ENCODE measurements around the gene PYGM. TPM values are rescaled to one million over a fixed set of nuclear protein-coding genes. Genes with fewer than 3 reads are reported as not detected.
A peak's percentile ranks its signal among the peaks of the same experiment; 100 is the strongest.

Gene PYGM
- total and polyA plus RNA-seq, 2 experiments from 2014 or later: 1.5 to 3.9 TPM

DNA sequence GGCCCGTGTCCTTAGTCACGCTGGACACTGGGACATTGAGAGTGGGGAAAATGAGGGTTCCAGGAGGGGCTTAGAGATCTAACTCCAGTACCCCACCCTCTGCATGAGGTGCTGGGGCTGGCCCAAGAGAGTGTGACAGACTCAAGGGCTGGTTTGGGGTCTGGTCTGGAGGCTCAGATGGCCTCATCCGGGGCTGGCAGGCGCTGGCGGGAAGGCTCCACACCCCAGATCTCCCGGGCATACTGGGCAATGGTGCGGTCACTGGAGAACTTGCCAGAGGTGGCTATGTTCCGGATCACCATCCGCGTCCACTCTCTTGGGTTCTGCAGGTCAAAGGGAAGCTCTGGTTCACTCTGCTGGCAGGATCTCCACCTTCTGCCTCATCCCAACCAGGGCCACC lies 13.3 kb downstream of the PYGM start (continued):
- TF ChIP-seq, protein P1, sequence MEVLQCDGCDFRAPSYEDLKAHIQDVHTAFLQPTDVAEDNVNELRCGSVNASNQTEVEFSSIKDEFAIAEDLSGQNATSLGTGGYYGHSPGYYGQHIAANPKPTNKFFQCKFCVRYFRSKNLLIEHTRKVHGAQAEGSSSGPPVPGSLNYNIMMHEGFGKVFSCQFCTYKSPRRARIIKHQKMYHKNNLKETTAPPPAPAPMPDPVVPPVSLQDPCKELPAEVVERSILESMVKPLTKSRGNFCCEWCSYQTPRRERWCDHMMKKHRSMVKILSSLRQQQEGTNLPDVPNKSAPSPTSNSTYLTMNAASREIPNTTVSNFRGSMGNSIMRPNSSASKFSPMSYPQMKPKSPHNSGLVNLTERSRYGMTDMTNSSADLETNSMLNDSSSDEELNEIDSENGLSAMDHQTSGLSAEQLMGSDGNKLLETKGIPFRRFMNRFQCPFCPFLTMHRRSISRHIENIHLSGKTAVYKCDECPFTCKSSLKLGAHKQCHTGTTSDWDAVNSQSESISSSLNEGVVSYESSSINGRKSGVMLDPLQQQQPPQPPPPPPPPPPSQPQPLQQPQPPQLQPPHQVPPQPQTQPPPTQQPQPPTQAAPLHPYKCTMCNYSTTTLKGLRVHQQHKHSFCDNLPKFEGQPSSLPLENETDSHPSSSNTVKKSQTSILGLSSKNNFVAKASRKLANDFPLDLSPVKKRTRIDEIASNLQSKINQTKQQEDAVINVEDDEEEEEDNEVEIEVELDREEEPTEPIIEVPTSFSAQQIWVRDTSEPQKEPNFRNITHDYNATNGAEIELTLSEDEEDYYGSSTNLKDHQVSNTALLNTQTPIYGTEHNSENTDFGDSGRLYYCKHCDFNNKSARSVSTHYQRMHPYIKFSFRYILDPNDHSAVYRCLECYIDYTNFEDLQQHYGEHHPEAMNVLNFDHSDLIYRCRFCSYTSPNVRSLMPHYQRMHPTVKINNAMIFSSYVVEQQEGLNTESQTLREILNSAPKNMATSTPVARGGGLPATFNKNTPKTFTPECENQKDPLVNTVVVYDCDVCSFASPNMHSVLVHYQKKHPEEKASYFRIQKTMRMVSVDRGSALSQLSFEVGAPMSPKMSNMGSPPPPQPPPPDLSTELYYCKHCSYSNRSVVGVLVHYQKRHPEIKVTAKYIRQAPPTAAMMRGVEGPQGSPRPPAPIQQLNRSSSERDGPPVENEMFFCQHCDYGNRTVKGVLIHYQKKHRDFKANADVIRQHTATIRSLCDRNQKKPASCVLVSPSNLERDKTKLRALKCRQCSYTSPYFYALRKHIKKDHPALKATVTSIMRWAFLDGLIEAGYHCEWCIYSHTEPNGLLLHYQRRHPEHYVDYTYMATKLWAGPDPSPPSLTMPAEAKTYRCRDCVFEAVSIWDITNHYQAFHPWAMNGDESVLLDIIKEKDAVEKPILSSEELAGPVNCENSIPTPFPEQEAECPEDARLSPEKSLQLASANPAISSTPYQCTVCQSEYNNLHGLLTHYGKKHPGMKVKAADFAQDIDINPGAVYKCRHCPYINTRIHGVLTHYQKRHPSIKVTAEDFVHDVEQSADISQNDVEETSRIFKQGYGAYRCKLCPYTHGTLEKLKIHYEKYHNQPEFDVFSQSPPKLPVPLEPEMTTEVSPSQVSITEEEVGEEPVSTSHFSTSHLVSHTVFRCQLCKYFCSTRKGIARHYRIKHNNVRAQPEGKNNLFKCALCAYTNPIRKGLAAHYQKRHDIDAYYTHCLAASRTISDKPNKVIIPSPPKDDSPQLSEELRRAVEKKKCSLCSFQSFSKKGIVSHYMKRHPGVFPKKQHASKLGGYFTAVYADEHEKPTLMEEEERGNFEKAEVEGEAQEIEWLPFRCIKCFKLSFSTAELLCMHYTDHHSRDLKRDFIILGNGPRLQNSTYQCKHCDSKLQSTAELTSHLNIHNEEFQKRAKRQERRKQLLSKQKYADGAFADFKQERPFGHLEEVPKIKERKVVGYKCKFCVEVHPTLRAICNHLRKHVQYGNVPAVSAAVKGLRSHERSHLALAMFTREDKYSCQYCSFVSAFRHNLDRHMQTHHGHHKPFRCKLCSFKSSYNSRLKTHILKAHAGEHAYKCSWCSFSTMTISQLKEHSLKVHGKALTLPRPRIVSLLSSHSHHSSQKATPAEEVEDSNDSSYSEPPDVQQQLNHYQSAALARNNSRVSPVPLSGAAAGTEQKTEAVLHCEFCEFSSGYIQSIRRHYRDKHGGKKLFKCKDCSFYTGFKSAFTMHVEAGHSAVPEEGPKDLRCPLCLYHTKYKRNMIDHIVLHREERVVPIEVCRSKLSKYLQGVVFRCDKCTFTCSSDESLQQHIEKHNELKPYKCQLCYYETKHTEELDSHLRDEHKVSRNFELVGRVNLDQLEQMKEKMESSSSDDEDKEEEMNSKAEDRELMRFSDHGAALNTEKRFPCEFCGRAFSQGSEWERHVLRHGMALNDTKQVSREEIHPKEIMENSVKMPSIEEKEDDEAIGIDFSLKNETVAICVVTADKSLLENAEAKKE (CRISPR knock-in tag; IDR thresholded peaks at IDR 0.05): no peak
- TF ChIP-seq POLR2AphosphoS5 (IDR thresholded peaks at IDR 0.05; ENCODE audit: low read depth) (no peak), ZNF114 (CRISPR knock-in tag; IDR thresholded peaks at IDR 0.05) (no peak)

DNA sequence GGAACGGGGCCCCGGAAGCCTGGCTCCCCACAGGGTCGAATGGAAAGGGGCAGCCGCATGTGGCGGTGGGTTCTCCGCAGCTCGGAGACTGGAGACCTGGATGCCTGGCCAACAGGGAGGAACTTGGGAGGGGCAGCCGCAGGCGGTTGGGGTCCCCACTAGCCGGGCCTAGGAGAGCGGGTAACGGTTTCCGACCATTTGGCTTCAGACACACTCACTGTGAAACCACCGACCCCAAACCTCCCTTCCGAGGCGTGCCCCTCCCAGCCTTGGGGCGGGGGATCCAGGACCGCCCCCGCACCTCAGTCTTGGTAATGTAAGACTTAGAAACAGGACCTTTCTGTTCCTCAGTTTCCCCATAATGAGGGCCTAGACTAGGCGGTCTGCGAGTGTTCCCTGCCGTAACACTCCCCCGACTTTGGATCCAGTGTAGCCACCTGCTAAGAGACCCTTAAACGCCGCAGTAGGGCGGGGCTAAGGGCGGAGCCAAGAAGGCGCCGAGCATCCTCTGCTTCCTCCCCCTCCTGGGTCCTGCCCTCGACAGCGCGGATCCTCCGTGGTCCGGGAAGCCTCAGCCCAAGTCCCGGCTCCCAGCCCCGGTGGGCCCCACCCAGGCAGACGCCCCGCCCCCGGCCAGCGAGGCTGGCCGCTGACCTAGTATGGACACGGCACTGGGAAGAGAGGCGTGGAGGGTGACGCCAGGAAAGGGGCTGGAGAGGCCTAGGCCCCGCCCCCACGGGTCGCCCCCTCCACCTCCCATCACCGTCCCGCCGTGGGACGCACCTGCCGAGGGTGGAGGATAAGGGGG lies 14.0 kb downstream of the PYGM start:
- peak overlapping the region; percentile 86 for H3K4me3 Mint-ChIP-seq
- H3K4me1 ChIP-seq (ENCODE audit: insufficient read depth): peaks cover 14% of the 10 kb centered on the region
- peak overlapping the region; percentile 92 for H2AFZ ChIP-seq
- no peak overlapping the region for H3K27ac ChIP-seq (ENCODE audit: low read depth)
- peak; percentile 90 for DNase-seq (ENCODE audit: low spot score)
- H3K36me3 Mint-ChIP-seq (ENCODE audit: low read depth): 0 out of 3 replicates have a peak, but pooled peaks cover 4% of the 10 kb centered on the region
- peak overlapping the region; percentile 81 for H3K4me3 ChIP-seq
- H3K27me3 ChIP-seq (ENCODE audit: insufficient read depth): peaks cover 34% of the 10 kb centered on the region
- peak overlapping the region; percentile 98 for H3K4me2 ChIP-seq
- no peaks in the 10 kb centered on the region; the same call in 2 of the 3 replicates for H3K9me3 Mint-ChIP-seq
- peak; percentile 55; the same call in 1 of the 2 replicates for TF ChIP-seq CREB1 (CRISPR knock-in tag; IDR thresholded peaks at IDR 0.05; ENCODE audit: low read depth)
- TF ChIP-seq POLR2AphosphoS5 (IDR thresholded peaks at IDR 0.05; ENCODE audit: low read depth): peak; percentile 51
- no peak for TF ChIP-seq ZNF331 (CRISPR knock-in tag; IDR thresholded peaks at IDR 0.05; ENCODE audit: low read depth)
- TF ChIP-seq CTCF (conservative IDR thresholded peaks at IDR 0.05; ENCODE audit: low read depth in 2 of 2): no peak
- no peak for TF ChIP-seq REST (IDR thresholded peaks at IDR 0.05; ENCODE audit: unreplicated experiment)
- no peak for TF ChIP-seq JUNB (IDR thresholded peaks at IDR 0.05; ENCODE audit: unreplicated experiment)
- TF ChIP-seq STAT1 (IDR thresholded peaks at IDR 0.05; ENCODE audit: unreplicated experiment): no peak
- no peak for TF ChIP-seq NANOG (IDR thresholded peaks at IDR 0.05; ENCODE audit: borderline replicate concordance)
- no peak for TF ChIP-seq EZH2phosphoT487 (IDR thresholded peaks at IDR 0.05; ENCODE audit: unreplicated experiment)
- TF ChIP-seq, protein P2, sequence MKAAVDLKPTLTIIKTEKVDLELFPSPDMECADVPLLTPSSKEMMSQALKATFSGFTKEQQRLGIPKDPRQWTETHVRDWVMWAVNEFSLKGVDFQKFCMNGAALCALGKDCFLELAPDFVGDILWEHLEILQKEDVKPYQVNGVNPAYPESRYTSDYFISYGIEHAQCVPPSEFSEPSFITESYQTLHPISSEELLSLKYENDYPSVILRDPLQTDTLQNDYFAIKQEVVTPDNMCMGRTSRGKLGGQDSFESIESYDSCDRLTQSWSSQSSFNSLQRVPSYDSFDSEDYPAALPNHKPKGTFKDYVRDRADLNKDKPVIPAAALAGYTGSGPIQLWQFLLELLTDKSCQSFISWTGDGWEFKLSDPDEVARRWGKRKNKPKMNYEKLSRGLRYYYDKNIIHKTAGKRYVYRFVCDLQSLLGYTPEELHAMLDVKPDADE (IDR thresholded peaks at IDR 0.05): no peak
- H4K20me1 ChIP-seq (replicated peaks; ENCODE audit: insufficient read depth): no peaks in the 10 kb centered on the region
- H3K27me3 Mint-ChIP-seq (ENCODE audit: insufficient read depth, low read depth, poor library complexity): peaks cover 28% of the 10 kb centered on the region
- no peaks in the 10 kb centered on the region for H3K36me3 ChIP-seq (ENCODE audit: insufficient read depth)
- ATAC-seq: peak; percentile 35
- H3K9me2 ChIP-seq (ENCODE audit: insufficient read depth): no peaks in the 10 kb centered on the region
- peaks cover 17% of the 10 kb centered on the region for H3F3A ChIP-seq (replicated peaks; ENCODE audit: low read depth)
- H3K79me2 ChIP-seq (replicated peaks; ENCODE audit: insufficient read depth): no peaks in the 10 kb centered on the region
- H3K27ac Mint-ChIP-seq: no peak overlapping the region
- peaks cover 20% of the 10 kb centered on the region for H3K4me1 Mint-ChIP-seq

Data from GM23338 (cell line).